HG03108 (cell line): ENCODE measurements around the gene RBP3.
A peak's percentile ranks its signal among the peaks of the same experiment; 100 is the strongest.

Experiments used
- ATAC-seq: cut with Tn5 transposase; IDR thresholded peaks from one replicate; pipeline ENCODE4 v1.9.1; 2021; ENCODE audit warnings: moderate library complexity; ENCODE audit not compliant: unreplicated experiment

The RBP3 gene

DNA sequence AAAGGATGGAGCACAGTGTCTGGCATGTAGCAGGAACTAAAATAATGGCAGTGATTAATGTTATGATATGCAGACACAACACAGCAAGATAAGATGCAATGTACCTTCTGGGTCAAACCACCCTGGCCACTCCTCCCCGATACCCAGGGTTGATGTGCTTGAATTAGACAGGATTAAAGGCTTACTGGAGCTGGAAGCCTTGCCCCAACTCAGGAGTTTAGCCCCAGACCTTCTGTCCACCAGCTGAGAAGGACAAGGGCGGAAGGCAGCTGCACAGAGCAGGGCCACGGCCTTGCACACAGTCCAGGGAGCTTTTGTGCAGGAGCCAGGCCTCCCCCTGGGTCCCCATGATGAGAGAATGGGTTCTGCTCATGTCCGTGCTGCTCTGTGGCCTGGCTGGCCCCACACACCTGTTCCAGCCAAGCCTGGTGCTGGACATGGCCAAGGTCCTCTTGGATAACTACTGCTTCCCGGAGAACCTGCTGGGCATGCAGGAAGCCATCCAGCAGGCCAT is at the start of gene RBP3:
Gene RBP3 (plus strand): TSS at position 226 of the 514 bp plus-strand sequence. CDS start 122 bp downstream, at position 348.
- no peak for ATAC-seq

DNA sequence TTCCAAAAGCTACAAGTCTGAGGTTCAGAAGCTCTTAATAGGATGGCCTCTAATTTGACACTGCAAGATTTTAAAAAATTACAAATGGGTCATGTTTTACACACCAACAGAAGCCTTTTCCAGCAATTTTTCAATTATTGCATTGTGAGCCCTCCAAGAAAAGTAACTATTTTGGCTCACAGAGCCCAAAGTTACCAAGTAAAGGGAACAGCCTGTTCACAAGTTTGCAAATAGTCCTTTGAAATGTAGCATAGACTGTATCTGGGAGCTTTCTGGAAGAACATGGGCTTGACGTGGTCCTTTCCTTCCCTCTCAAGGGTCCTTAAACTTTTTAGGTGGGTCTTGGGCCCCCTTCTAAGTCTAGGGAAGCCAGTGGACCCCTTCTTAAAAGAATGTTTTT is 49.4 kb upstream of the RBP3 start:
- ATAC-seq: no peak

DNA sequence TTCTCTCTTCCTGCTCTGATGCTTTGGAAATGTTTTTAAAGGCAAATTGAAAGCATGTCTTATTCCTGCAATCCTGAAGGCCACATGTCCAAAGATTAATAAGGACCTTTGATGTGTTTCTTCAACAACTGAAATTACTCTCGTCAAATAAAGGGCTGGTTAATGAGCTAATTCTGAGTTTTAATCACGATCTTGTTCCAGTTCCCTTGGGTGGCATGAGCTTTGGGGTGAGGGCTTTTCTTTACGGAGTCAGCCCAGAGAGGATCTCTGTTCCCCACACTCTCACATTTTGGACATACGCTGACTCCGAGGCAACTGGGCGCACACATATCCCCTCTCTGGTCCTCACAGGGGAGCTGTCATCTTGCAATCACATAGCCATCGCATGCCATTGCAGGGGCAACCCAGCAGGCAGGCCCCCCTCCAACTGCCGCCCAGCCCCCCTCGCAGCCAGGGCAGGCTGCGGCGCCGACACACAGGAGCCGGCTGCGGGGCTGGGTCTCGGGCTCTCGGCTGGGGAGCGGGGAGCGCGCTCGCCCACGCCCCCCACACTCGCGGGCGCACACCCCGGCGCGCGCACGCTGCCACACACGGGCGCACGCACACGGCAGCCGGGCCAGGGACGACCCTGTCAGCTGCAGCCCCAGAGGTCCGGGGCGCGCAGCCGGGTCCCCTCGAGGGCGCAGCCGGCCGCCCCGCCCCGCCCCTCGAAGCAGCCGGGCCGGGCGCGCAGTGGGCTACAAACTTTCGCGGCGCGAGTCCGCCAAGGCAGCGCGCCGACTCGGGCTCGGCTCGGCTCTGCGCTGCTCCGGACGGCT is 48.3 kb upstream of the RBP3 start, which contains the start of gene GDF10:
Gene GDF10 (plus strand): TSS at position 587 of the 818 bp plus-strand sequence. CDS start 455 bp downstream, outside the sequence.
- ATAC-seq: no peak

DNA sequence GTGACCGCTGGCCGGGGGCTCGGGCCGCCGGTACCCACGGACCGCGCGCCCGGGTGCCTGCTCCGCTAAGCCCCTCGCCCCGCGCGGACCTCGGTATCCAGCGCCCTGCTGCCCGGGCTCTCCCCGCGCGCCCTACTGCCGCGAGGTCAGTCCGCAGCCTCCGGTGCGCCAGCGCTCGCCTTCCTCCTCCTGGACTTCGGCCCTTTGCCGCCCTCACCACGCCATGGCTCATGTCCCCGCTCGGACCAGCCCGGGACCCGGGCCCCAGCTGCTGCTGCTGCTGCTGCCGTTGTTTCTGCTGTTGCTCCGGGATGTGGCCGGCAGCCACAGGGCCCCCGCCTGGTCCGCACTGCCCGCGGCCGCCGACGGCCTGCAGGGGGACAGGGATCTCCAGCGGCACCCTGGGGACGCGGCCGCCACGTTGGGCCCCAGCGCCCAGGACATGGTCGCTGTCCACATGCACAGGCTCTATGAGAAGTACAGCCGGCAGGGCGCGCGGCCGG is 47.7 kb upstream of the RBP3 start:
- ATAC-seq: no peak

DNA sequence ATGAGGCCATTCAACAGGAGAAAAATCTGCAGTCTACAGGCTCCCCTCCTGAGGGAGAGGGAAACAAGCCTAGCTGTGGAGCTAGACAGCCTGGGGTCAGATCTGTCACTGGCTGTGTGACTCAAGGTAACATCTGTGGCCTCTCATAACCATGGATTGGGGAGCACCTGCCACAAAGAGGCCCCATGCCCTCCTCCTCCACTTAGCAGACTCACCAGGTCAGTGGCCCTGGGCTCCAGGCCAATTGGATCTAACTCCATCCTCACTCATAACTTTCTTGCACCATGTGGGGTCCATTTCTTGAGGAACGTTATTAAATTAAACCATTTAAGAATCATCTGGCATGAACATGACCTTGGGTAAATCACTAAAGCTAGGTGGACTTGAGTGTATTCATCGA is 46.3 kb upstream of the RBP3 start:
- ATAC-seq: no peak

DNA sequence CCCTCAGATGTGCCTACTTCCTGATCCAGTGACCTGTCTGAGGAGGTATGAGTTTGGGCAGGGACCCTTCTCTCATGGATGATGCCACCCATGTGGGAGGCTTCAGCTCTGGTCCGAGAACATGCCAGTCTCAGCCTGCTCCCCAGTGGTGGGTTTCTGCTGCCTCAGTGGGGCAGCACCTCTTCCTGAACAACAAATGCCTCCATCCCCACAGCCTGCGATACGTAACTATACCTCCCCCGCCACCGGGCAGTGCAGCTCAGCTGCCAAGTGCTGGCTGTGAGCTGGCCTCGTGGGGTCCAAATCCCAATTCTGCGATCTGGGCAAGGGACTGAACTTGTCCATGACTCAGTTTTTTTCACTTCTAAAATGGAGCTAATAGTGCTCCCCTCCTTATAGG is 45.1 kb upstream of the RBP3 start:
- ATAC-seq: no peak

DNA sequence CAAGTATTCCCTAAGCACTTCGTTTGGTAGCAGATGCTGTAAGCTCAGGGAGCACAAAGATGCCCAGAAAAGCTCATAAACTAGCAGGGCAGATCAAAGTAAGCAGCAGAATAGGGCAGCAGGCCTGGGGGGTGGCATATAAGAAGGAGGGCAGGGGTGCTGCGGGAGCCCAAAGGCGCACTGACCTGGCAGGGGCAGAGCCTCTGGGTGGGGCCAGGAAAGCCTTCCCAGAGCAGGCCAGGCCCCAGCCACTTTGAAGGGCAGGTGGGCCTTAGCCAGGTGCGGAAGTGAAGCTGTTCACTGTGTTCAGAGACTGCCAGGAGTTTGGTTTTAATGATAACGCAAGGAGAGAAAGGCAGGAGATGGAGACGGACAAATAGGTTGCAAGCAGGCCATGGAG is 44.3 kb upstream of the RBP3 start:
- ATAC-seq: no peak

DNA sequence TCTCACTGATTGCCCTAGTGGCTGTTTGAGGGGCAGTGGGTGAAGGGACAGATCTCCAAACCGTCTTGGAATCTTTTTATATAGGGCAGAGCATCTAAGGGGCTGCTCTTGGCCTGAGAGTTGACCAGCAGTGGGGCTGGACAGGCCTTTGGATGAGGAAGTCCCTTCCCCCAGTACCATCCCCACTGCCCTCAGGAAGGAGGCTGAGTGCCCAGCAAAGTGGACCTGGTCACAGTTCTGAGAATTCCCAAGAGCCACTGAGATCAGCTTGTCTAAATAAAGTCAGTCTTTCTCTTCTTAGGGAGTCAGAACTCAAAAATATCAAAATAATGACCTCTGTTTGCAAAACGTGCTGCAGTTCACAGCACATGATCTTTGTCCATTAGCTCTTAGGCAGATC is 42.6 kb upstream of the RBP3 start:
- ATAC-seq: no peak

DNA sequence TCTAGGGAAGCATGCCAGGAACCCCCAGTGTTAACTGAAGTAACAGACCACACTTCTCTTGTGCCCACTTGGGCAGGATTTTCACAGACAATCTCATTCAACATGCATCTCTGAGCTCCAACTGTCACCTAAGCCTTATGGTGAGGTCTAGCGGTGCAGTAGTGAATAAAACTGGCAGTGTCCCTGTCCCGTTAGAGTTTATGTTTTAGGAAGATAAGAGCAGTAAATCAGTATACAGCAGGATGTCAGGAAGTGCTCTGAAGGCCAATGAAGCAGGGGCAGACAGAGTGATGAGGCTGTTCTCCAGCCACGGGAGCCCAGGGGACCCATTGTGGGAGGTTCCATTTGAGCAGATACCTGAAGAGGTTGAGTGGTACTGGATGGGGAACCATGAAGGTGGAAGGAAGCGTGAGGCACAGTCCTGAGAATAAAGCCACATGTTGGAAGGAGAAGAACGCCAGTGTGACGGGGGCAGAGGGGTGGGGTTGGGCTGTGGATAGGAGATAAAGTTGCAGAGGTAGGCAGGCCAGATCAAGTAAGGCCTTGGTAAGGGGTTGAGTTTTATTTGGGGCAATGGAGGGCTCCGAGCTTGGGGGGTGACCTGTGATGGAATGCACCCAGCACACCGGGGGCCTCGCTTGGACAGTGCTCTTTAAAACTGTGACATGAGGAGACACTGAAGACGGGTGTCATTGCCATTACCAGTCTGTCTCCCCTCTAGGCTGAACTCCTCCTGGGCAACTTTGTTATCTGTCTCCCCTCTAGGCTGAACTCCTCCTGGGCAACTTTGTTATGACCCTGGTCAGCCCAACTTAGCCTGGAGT is 41.6 kb upstream of the RBP3 start:
- no peak for ATAC-seq

DNA sequence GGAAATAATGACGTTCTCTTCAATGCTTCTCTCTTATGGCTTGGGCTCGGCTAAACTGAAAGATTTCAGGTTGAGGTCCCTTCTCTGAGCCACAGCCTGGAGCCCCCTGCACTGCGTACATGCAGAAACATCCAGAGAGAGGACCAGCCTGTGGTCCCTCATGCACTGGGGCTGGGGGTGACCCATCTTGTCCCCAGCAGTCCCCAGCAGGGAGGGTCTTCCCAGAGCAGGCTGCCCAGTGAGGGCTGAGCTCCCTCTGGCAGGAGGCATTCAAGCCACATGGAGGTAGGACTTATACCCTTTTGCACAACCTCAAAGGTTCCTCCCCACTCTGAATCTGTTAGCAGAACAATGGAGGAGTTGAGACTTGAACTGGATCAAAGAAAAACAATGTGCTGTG is 40.8 kb upstream of the RBP3 start:
- ATAC-seq: no peak

DNA sequence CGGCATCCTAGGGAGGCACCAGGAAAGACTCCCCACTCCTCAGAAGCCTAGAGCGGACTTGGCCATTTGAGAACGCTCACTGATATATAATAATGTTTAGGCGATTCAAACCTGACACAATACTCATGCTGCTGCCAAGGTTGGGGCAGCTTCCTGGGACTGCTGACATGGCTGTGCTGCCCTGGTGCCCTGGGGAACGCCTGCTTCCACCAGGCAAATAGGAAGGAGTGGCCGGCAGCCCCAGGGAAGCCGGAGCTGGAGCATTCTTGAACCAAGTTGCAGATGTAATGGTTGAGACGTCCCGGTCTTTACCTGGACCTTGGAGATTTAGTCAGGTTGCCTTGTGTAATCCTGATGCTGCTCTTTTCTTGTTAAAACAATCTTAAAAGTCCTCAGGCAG is 39.4 kb upstream of the RBP3 start:
- no peak for ATAC-seq

DNA sequence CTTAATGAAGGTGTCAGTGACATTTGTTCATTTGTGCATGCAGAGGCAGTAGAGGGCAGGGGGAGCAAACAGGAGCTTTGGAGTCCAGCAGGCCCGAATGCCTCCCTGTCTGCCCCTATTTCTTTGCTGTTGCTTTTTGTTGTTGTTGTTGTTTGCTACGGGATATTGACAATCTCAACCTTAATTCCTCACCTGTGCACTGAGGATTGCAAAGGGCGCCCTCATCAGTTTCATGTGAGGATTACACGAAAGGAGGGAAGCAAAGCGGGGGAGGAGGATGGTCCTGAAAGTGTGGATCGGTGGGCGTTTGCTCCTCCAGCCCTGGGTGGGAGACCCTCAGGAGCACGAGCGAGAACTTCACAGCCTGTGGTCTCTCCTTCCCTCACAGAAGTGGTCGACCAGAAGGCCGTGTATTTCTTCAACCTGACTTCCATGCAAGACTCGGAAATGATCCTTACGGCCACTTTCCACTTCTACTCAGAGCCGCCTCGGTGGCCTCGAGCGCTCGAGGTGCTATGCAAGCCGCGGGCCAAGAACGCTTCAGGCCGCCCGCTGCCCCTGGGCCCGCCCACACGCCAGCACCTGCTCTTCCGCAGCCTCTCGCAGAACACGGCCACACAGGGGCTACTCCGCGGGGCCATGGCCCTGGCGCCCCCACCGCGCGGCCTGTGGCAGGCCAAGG is 38.6 kb upstream of the RBP3 start:
- no peak for ATAC-seq

DNA sequence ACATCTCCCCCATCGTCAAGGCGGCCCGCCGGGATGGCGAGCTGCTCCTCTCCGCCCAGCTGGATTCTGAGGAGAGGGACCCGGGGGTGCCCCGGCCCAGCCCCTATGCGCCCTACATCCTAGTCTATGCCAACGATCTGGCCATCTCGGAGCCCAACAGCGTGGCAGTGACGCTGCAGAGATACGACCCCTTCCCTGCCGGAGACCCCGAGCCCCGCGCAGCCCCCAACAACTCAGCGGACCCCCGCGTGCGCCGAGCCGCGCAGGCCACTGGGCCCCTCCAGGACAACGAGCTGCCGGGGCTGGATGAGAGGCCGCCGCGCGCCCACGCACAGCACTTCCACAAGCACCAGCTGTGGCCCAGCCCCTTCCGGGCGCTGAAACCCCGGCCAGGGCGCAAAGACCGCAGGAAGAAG is 38.1 kb upstream of the RBP3 start:
- ATAC-seq: no peak

DNA sequence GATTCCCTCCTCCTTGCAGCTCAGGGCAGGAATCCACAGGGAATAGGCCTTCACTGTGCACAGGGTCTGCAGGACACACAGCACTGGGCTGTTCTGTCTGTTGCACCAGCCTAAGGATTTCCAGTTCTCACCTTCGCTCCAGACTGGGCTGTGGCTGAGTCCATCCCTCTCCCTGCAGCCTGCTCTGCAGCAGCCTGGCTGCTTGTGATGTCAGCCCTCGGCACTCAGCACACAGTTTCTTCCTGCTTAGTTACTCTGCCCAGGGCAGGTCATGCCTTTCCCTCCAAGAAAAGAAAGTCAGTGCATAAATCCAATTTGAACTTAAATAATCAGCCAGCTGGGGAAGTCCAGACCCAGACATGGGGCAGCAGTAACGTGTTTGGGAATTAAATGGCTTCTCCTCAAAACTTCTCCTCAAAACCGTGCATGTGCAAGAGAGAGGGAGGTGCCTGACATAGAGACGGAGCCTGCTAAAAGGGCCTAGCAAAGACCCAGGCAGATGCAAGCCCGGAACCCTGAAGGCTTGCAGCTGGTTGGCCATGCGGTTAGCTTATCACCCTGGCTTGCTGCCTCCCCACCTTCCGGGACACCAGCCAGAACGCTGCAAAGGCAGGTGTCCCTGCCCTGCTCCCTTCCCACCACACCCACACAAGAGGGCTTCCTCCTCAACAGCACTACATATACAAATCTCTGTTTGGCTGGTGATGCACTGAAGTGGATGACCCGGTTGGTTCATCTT is 36.8 kb upstream of the RBP3 start:
- ATAC-seq: no peak

DNA sequence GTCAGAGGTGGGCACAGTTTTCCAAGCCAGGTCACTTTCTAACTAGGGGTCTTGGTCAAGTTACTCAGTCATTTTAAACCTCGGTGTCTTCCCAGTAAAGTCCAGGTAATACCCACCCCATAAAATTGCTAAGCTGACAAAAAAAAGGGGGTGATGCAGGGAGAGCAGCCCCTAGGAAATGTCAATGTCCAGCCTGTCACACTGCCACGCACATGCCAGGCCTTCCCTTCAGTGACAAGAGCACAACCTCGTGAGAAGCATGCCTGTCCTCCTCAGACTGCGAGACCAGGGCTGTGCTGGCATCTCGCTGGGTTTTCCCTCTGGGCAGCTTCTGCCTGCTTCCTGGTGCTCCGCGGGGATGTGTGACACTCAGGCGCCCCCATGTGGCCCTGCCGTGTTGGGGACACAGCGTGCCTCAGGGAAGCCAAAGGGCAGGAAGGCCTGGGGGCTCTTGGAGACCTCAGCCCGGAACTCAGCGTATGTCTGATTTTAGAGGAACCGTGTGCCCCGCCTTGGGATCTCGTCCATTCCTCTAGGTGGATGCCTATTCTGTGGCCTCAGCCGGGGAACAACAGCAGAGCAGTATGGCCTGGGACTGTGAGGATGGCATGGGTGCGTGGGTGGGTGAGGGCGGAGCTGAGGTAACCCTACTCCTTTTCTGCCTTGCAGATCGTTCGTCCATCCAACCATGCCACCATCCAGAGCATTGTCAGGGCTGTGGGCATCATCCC is 36.1 kb upstream of the RBP3 start:
- ATAC-seq: peak; percentile 77

DNA sequence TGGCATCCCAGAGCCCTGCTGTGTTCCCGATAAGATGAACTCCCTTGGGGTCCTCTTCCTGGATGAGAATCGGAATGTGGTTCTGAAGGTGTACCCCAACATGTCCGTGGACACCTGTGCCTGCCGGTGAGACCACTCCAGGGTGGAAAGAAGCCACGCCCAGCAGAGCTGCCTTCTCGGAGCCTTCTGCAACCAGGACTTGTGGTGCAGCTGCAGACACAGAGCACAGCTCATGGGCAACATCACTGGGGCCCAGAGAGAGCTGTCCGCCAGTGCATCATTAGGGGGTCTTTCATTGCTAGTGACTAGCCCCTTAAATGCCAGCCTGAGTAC is 35.5 kb upstream of the RBP3 start:
- no peak for ATAC-seq

DNA sequence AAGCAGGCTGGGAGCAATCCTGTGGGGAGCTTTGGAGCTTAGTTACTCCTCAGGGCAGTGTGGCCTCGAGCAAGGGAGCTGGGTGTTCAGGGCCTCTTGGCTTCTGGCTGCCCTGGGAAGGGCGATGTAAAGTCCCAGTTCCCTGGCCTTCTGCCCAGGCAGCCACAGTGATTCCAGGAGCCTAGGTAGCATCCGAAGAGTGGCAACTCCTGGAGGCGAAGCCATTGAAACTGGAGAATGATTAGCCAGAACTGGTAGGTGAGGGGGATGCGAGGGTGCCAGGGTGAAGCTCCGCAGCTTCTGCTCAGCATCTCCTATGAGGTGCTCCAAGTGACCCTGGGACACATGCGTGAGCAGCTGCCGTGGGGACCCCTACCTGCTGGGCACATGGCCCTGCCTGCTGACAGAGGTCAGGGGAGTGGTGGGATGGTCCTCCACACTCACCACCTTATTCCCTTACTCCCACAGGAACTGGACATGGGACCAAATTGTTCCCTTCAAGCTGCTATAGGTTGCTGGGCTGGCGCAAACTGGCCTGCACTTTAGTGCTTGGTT is 33.7 kb upstream of the RBP3 start:
- ATAC-seq: no peak

DNA sequence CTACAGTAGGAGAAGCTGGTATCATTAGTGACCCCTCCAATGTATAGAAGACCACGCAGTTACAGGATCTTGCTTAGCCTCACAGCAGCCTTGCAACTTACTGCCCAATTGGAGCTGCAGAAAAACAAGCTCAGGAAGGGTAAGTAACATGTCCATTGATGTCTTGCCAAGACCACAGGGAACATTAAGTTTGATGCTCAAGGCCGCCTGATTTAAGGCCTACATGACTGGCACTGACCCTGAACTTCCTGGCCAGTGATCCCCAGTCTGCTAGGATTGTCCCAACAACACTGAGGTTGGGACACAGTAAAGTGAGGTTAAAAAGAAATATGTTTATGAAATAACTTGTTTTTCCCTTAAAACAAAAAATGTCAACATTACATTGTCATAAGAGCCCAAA is 32.7 kb upstream of the RBP3 start:
- ATAC-seq: no peak

DNA sequence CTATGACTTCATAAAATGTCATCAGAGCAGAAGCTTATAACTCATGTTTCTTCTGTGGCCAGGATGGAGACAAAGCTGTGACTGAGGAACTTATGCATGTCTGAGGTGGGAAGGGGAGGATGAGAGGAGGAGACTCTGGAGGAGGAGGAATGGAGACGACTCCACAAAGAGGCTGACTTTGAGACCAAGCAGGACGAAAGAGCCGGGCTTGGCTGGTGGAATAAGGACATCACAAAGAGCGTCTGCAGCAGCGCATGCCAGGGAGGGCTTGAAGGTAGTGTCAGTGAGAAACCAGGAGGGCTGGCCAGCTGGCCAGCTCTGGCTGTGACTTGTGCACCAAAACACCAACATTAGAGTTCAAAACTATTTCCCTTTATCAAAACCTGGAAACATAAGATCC is 32.0 kb upstream of the RBP3 start:
- no peak for ATAC-seq

DNA sequence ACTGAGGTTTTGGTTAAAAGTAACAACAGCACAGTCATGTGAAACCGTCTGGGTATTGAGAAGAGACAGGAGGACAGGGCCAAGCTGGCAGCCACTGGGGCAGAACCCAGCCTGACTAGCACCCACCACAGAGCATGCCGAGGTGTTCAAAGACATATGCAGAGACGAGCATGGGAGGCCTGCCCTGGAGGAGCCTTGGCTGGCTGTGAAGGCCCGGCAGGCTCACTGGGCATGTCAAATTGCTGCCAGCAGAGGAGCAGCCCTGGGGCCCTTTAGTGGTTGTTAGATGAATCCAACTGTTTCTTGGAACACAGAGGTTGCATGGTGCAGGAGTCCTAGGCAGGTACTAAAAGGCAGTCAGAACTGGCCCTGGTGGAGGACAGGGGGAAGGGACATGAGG is 30.9 kb upstream of the RBP3 start:
- ATAC-seq: no peak
